Measurements from ENCODE around the gene QSOX1.

DNA sequence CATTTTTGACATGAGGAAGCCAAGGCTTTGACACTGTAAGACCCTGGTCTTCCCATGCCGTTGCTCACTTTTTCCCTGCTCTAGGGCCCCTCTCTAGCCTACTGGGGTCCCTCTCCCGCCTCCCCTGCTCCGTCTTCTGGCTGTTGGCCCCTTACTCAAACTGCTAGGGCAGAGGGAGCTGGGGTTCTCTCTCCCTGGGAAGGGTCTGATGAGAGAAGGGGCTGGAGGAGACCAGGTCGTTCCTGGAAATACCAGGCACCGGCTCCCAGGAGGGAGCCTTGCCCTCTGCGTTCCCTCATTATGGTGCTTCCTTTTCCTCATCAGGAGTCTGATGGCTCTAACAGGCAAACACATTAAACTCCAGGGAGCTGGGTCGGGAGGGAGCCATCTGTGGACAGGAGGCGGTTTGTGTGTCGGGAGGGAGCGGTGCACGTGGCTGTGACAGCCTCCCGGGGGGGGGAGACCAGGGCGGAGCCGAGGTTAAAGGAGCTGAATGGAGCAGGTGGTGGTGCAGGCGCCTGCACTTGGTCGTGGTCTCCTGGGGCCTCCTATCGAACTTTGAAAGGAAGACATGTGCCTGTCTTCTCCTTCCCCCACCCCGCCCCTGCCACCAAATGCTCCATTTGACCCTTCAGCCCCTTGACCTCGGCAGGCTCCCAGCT is 40.0 kb downstream of the QSOX1 start:
- no peak for TF ChIP-seq CTCF (IDR thresholded peaks at IDR 0.05; ENCODE audit: low read length)
- no peak for TF ChIP-seq EZH2 (IDR thresholded peaks at IDR 0.05; ENCODE audit: borderline replicate concordance, low read length)

Measured in OCI-LY1 (cell line).